Subcutaneous abdominal adipose tissue (tissue), 5 donors: ENCODE data around the gene ZDHHC11.
"Not testable (repeated sequence)": the region's sequence is repeated elsewhere in the genome, so short reads cannot be mapped to it uniquely, and the experiment has no call there.

Experiments
- H3K27ac ChIP-seq: one replicate; pipeline ENCODE4 v1.7.0; 2013; ENCODE audit warnings: low read depth, mild to moderate bottlenecking, inconsistent platforms, low read length, moderate library complexity
- H3K27me3 ChIP-seq, 5 donors: one replicate each; pipeline ENCODE4 v1.7.0; 2013; ENCODE audit warnings: low read length in 5 of 5, inconsistent platforms in 1 of 5; ENCODE audit not compliant: control insufficient read depth in 5 of 5, insufficient read depth in 4 of 5
- H3K36me3 ChIP-seq, 5 donors: one replicate each; pipeline ENCODE4 v1.7.0; 2013; ENCODE audit warnings: low read length in 5 of 5; ENCODE audit not compliant: control insufficient read depth in 5 of 5, insufficient read depth in 5 of 5
- H3K4me1 ChIP-seq, 5 donors: one replicate each; pipeline ENCODE4 v1.7.0; 2013; ENCODE audit warnings: low read length in 5 of 5, mild to moderate bottlenecking in 3 of 5, moderate library complexity in 1 of 5; ENCODE audit not compliant: control insufficient read depth in 5 of 5, insufficient read depth in 5 of 5
- H3K4me3 ChIP-seq, 5 donors: one replicate each; pipeline ENCODE4 v1.7.0; 2013; ENCODE audit warnings: low read length in 5 of 5, low read depth in 1 of 5
- H3K9ac ChIP-seq, 5 donors: one replicate each; pipeline ENCODE4 v1.7.0; 2013; ENCODE audit warnings: low read length in 5 of 5, mild to moderate bottlenecking in 4 of 5, moderate library complexity in 3 of 5
- H3K9me3 ChIP-seq, 5 donors: one replicate each; pipeline ENCODE4 v1.7.0; 2013; ENCODE audit warnings: low read length in 5 of 5; ENCODE audit not compliant: control insufficient read depth in 5 of 5
- donor health status: healthy.
- donor health status: healthy.
- donor health status: healthy.
- donor health status: healthy.
- donor health status: healthy.

Gene ZDHHC11

DNA sequence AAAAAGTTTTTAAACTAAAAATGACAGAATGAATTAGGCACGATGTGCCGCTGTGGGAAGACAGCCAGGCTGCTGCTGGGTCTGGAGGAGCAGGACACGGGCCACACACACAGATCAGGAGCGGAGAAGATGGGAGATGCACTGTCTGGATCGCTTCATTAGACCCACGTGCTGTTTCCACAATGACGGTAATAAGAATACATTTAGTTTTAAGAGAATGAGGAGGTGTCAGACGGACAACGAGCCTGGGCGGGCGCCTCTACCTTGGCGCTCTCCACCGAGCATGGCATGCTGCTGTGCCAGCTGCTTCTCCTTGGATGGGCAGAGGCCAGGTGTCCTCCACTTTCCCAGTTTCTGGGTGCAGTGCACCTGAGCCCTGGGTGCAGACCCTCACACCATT lies 77.9 kb downstream of the ZDHHC11 start:
- not testable (repeated sequence) for H3K4me1 ChIP-seq, H3K27me3 ChIP-seq, H3K36me3 ChIP-seq, H3K9ac ChIP-seq, H3K4me3 ChIP-seq, H3K9me3 ChIP-seq, H3K27ac ChIP-seq

DNA sequence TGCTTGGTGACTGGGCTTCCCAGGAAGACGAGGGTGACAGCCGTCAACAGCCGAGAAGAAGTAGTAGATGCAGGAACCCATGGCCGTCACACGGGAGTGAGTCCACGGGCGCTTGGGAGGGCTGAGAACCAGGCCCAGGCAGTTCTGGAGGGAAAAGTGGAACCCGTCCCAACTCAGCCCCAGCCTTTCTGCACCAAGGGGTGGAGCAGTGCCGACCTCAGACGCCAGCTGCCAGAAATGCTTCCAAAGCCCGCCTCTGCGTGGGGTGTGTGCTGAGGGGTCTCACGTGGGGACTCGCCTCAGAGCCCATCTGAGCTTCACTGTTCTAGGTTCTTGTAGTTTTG lies 78.3 kb downstream of the ZDHHC11 start:
- H3K9me3 ChIP-seq, H3K4me1 ChIP-seq, H3K27me3 ChIP-seq, H3K9ac ChIP-seq, H3K27ac ChIP-seq, H3K4me3 ChIP-seq, H3K36me3 ChIP-seq: not testable (repeated sequence)

DNA sequence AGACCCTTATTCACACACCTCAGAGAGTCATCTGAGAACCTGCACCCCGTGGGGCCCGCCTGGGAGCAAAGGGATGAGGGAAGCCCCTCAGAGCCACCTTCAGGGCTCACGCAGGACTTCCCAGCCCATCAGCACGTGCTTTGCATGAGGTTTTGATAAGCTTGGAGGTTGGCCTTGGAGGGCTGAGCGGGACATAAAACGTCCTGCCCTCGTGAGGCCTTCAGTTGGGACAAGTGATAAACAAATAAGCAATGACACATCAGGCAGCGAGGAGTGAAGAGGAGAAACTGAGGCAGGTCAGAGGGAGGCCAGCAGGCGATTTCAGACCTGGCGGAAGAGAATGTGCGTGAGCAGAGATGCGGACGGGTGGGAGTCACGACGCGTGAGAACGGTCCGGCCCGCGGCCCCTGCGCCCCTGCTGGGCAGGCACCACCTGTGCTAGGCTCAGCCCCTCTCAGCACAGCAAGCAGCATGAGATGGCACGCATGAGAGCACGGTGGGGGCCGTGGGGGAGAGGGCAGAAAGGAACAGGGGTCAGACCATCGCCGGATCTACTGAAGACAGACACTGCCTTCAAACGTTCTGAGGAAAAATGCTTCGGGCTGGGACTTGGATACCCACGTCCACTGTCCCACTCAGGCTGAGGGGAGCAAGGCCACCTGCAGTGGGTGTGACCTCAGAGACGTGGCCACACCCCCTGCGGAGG lies 78.8 kb downstream of the ZDHHC11 start:
- not testable (repeated sequence) for H3K36me3 ChIP-seq, H3K4me1 ChIP-seq, H3K4me3 ChIP-seq, H3K27me3 ChIP-seq, H3K27ac ChIP-seq, H3K9ac ChIP-seq, H3K9me3 ChIP-seq

DNA sequence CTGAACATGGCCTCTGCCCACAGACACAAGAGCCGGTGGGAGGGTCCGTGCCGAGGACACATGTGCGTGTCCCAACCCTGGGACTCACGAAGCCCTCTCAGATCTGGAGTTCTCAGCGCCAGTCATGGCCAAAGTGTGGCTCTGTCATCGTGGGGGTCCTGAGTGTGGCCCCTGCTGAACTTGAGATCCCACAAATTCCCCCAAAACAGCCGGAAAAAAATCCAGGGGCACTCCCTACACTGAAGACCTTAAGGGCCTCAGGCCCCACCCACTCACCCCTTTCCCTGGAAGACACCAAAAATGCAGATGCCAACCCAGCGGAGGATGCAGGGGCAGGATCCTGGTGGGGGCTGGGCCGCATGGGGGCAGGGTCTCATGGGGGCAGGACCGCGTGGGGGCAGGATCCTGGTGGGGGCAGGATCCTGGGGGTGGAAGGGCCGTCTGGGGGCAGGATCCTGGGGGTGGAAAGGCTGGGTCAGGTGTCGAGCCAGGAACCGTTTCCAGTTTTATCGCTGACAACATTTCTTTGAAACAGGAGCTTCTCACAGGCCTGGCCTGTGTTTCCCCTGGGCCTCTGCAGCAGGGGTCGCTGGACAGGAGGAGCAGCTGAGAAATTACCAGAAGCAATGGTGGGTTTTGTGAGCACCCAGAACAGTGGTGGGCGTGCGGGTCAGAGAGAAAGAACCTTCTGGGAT lies 79.6 kb downstream of the ZDHHC11 start:
- H3K9ac ChIP-seq, H3K9me3 ChIP-seq, H3K27me3 ChIP-seq, H3K4me1 ChIP-seq, H3K4me3 ChIP-seq, H3K27ac ChIP-seq, H3K36me3 ChIP-seq: not testable (repeated sequence)

DNA sequence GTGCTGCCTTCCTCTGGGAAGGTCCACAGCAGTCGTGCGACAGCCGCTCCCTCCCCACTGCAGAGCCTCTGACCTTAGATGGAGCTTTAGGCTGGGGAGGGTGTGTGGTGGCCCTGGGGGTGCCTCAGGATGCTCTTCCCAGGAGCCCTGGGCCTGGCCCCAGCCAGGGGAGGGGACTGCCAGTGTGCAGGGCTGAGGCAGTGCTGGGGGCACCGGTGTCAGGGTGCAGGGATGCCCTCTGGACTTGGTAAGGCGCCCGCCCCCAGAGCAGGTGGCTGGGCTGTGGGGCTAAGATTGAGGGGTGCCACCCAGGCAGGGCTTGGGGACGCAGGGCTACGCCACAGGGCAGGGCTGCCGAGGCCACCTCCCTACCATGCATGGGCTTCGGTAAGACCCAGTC lies 80.2 kb downstream of the ZDHHC11 start:
- not testable (repeated sequence) for H3K9ac ChIP-seq, H3K4me1 ChIP-seq, H3K27ac ChIP-seq, H3K9me3 ChIP-seq, H3K4me3 ChIP-seq, H3K27me3 ChIP-seq
- peaks cover 0 to 12% (median 0%) of the 10 kb centered on the region in 5 donors for H3K36me3 ChIP-seq

DNA sequence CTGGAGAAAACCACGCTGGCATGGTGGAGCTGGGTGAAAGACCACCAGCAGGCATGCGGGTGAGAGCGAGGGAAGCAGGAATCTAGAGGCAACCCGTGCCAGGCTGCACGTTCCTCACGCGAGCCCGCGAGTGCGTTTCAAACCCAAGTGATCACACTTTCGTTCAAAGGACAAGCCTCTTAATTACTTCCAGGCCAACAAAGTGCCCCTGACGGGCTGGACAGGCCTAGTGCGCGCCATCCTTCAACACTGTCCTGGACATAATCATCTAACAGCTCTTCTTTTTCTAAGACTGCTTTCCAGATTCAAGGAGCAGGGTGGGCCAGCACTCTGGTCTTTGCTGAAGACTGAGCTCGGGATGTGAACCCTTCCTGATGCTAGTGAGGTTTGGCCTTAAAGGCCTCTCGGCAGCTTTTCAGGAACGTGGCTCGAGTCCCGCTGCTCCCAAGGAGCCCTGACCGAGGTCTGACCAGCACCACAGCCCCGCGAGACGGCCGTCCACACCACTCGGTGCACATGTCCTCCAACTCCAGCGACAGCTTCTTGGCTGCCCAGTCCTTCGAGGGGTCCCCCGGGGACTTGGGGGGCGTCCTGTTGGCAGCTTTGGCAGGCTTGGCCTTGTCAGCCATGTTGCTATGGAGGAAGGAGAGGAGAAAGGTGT lies 81.2 kb downstream of the ZDHHC11 start:
- not testable (repeated sequence) for H3K4me1 ChIP-seq, H3K27ac ChIP-seq, H3K4me3 ChIP-seq

DNA sequence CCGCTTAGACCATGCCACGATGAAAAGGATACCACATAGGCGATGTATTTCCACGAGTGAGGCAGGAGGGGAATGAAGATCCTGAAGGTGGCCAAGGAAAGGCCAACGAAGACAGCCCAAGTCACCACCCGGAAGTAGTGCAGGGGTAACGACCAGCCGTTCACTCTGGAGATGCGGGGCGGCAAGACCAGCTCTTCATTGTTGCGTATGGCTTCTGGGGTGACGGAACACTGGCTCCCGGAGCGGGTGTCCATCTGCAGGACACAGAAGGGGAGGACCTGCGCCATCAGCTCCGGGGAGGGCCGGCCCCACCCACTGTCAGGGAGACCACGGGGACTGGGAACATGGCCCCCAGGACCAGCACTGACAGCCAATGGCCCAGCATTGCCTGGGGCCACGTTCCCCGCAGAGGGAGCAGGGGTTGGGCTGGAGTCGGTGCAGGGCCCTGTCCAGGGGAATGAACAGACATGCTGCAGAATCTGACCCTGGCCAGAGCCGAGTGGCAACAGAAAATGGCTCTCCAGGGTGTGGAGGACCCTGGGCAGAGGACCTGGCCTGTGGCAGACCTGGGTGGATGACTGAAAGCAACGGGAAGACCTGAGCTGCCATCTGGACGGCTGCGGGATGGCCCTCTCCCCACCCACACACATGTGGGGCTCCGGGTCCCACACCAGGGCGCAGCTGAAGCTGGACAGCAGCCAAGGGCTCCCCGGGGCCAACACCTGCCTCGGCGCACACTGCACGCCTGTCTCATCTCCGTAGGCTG lies 83.9 kb downstream of the ZDHHC11 start:
- no peak overlapping the region for H3K27ac ChIP-seq
- no peaks in the 10 kb centered on the region for H3K9me3 ChIP-seq
- peaks cover 0 to 19% (median 0%) of the 10 kb centered on the region in 5 donors for H3K36me3 ChIP-seq
- H3K27me3 ChIP-seq, result no peaks in the 10 kb centered on the region
- H3K4me3 ChIP-seq, result no peak overlapping the region
- no peak overlapping the region for H3K9ac ChIP-seq
- H3K4me1 ChIP-seq, result no peaks in the 10 kb centered on the region

More for the DNA sequence above, 81.2 kb downstream of the ZDHHC11 start:
- not testable (repeated sequence) for H3K9ac ChIP-seq, H3K27me3 ChIP-seq, H3K9me3 ChIP-seq
- H3K36me3 ChIP-seq, result peaks cover 0 to 13% (median 0%) of the 10 kb centered on the region in 5 donors

DNA sequence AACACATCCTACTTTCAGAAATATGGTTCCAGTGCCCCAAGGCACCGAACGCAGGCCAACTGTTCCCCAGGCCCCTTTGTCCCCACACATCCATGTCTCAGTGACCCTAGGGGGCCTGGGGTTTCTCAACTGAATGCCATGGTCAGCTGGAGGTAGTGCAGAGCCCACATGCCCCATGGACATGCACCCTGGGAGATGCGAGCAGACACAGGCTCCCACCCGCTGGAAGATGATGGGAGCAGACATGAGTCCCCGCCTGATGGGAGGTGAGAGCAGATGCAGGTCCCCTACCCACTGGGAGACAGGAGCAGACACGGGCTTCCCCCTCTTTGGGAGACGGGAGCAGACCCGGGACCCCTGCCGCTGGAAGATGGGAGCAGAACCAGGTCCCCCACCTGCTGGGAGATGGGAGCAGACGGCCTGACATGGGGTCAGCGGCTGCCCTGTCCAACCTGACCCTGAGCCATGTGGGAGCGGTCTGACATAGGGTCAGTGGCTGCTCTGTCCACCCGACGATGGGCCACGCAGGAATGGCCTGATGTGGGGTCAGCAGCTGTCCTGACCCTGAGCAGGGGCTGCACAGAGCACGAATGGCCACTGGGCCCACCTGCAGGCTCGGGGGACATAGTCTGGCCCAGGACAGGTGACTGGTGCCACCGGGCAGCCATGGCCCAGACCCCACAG lies 84.7 kb downstream of the ZDHHC11 start:
- Histone ChIP-seq H3K4me3 (no peak overlapping the region), H3K9ac (no peak overlapping the region), H3K9me3 (no peaks in the 10 kb centered on the region), H3K36me3 (peaks cover 0 to 19% (median 0%) of the 10 kb centered on the region in 5 donors), H3K27ac (no peak overlapping the region), H3K27me3 (no peaks in the 10 kb centered on the region), H3K4me1 (no peaks in the 10 kb centered on the region)

DNA sequence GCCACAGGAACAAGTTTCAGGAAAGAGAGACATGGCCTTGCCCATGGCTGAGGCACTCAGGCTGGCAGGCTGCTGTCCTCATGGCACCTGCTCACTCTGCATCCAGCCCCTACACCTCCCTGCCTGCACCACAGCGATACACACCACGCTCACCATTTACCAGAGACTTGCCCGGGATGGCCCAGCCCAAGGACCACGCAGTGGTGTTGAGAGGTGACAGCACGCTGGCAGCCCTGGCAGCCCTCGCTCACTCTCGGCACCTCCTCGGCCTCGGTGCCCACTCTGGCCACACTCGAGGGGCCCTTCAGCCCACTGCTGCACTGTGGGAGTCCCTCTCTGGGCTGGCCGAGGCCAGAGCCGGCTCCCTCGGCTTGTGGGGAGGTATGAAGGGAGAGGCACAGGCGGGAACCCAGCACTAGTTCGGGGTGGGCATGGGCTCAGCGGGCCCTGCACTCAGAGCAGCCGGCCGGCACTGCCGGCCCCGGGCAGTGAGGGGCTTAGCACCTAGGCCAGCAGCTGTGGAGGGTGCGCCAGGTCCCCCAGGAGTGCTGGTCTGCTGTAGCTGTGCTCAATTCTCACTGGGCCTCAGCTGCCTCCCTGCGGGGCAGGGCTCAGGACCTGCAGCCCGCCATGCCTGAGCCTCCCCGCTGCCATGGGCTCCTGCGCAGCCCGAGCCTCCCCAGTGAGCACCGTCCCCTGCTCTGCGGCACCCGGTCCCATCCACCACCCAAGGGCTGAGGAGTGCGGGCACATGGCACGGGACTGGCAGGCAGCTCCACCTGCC lies 86.6 kb downstream of the ZDHHC11 start:
- H3K36me3 ChIP-seq, result peaks cover 0 to 19% (median 0%) of the 10 kb centered on the region in 5 donors
- no peak overlapping the region for H3K4me3 ChIP-seq
- H3K4me1 ChIP-seq, result peaks cover 2 to 7% (median 6%) of the 10 kb centered on the region in 5 donors
- no peak overlapping the region for H3K27ac ChIP-seq
- H3K9ac ChIP-seq, result no peak overlapping the region
- H3K27me3 ChIP-seq, result no peaks in the 10 kb centered on the region
- no peaks in the 10 kb centered on the region for H3K9me3 ChIP-seq
